HCT116 (cell line): ENCODE results near the gene PRCD.
"Not testable (repeated sequence)": the region's sequence is repeated elsewhere in the genome, so short reads cannot be mapped to it uniquely, and the experiment has no call there.

ENCODE experiments used
- EZH2 ChIP-seq: fragments of 200-600 bp; sonication (generic); IDR thresholded peaks from 2 replicates; pipeline ENCODE4 v1.6.1; 2017; ENCODE audit warnings: antibody characterized with exemption, mixed run types
- JUND ChIP-seq: IDR thresholded peaks from 2 replicates; pipeline ENCODE4 v1.6.1; 2012
- POLR2A ChIP-seq: IDR thresholded peaks from 2 replicates; pipeline ENCODE4 v1.7.0; 2011; ENCODE audit warnings: borderline replicate concordance; ENCODE audit not compliant: insufficient read depth, insufficient read length; ENCODE audit errors: extremely low read depth
- POLR2AphosphoS5 ChIP-seq: IDR thresholded peaks from 2 replicates; pipeline ENCODE4 v1.6.1; 2011; ENCODE audit warnings: mild to moderate bottlenecking, low read depth, low read length, moderate library complexity
- SP1 ChIP-seq: IDR thresholded peaks from 2 replicates; pipeline ENCODE4 v1.6.1; 2012; ENCODE audit warnings: low read depth
- TCF7L2 ChIP-seq: IDR thresholded peaks from 2 replicates; pipeline ENCODE4 v1.7.0; 2011; ENCODE audit warnings: borderline replicate concordance, inconsistent platforms; ENCODE audit not compliant: insufficient read depth, insufficient read length; ENCODE audit errors: extremely low read depth
- TF ChIP-seq, protein P1 (sequence below), 3 experiments: fragments of 200-600 bp in 1 of 3; sonication (generic) in 1 of 3; IDR thresholded peaks in 2 of 3; conservative IDR thresholded peaks in 1 of 3; 2 replicates each; pipeline ENCODE4 v1.5.1; 2012 to 2017; ENCODE audit warnings: low read depth in 2 of 3, low read length in 2 of 3, antibody characterized with exemption in 1 of 3, borderline replicate concordance in 1 of 3, control low read depth in 1 of 3, mild to moderate bottlenecking in 1 of 3, mixed read lengths in 1 of 3, mixed run types in 1 of 3, moderate library complexity in 1 of 3; ENCODE audit not compliant: insufficient read depth in 1 of 3
- TF ChIP-seq, protein P2 (sequence below): IDR thresholded peaks from 2 replicates; pipeline ENCODE4 v1.6.1; 2012; ENCODE audit warnings: low read depth
- TF ChIP-seq, protein P3 (sequence below): IDR thresholded peaks from 2 replicates; pipeline ENCODE4 v1.6.1; 2011; ENCODE audit warnings: mild to moderate bottlenecking, low read length, moderate library complexity; ENCODE audit not compliant: insufficient replicate concordance; ENCODE audit errors: extremely low read depth

DNA sequence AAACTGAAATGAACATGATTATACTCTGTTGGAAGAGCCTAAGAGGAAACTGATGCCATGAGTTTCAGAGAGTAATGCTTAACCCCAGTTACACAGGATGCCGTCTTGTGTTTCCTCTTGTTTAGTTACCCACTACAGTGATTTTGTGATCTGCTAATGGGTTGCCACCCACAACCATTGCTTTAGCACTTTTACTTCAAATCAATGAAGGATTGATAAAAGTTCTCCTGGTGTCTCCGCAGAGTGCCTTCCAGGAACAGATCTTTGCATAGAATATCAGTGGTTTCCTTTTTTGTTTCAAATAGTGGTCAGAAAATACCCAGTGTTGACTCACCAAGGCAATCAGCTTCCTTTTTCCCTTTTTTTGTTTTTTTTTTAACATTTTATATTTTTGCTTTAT is 23.5 kb downstream of the PRCD start:
- TF ChIP-seq, protein P1, sequence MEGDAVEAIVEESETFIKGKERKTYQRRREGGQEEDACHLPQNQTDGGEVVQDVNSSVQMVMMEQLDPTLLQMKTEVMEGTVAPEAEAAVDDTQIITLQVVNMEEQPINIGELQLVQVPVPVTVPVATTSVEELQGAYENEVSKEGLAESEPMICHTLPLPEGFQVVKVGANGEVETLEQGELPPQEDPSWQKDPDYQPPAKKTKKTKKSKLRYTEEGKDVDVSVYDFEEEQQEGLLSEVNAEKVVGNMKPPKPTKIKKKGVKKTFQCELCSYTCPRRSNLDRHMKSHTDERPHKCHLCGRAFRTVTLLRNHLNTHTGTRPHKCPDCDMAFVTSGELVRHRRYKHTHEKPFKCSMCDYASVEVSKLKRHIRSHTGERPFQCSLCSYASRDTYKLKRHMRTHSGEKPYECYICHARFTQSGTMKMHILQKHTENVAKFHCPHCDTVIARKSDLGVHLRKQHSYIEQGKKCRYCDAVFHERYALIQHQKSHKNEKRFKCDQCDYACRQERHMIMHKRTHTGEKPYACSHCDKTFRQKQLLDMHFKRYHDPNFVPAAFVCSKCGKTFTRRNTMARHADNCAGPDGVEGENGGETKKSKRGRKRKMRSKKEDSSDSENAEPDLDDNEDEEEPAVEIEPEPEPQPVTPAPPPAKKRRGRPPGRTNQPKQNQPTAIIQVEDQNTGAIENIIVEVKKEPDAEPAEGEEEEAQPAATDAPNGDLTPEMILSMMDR (IDR thresholded peaks at IDR 0.05 in 2 of 3, conservative IDR thresholded peaks at IDR 0.05 in 1 of 3; ENCODE audit: borderline replicate concordance in 1 of 3, insufficient read depth in 1 of 3, low read depth in 2 of 3, low read length in 2 of 3), result not testable (repeated sequence)
- TF ChIP-seq POLR2AphosphoS5, SP1, POLR2A, EZH2, JUND, TCF7L2: not testable (repeated sequence)
- TF ChIP-seq, protein P2, sequence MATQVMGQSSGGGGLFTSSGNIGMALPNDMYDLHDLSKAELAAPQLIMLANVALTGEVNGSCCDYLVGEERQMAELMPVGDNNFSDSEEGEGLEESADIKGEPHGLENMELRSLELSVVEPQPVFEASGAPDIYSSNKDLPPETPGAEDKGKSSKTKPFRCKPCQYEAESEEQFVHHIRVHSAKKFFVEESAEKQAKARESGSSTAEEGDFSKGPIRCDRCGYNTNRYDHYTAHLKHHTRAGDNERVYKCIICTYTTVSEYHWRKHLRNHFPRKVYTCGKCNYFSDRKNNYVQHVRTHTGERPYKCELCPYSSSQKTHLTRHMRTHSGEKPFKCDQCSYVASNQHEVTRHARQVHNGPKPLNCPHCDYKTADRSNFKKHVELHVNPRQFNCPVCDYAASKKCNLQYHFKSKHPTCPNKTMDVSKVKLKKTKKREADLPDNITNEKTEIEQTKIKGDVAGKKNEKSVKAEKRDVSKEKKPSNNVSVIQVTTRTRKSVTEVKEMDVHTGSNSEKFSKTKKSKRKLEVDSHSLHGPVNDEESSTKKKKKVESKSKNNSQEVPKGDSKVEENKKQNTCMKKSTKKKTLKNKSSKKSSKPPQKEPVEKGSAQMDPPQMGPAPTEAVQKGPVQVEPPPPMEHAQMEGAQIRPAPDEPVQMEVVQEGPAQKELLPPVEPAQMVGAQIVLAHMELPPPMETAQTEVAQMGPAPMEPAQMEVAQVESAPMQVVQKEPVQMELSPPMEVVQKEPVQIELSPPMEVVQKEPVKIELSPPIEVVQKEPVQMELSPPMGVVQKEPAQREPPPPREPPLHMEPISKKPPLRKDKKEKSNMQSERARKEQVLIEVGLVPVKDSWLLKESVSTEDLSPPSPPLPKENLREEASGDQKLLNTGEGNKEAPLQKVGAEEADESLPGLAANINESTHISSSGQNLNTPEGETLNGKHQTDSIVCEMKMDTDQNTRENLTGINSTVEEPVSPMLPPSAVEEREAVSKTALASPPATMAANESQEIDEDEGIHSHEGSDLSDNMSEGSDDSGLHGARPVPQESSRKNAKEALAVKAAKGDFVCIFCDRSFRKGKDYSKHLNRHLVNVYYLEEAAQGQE, result not testable (repeated sequence)
- TF ChIP-seq, protein P3, sequence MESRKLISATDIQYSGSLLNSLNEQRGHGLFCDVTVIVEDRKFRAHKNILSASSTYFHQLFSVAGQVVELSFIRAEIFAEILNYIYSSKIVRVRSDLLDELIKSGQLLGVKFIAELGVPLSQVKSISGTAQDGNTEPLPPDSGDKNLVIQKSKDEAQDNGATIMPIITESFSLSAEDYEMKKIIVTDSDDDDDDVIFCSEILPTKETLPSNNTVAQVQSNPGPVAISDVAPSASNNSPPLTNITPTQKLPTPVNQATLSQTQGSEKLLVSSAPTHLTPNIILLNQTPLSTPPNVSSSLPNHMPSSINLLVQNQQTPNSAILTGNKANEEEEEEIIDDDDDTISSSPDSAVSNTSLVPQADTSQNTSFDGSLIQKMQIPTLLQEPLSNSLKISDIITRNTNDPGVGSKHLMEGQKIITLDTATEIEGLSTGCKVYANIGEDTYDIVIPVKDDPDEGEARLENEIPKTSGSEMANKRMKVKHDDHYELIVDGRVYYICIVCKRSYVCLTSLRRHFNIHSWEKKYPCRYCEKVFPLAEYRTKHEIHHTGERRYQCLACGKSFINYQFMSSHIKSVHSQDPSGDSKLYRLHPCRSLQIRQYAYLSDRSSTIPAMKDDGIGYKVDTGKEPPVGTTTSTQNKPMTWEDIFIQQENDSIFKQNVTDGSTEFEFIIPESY, result not testable (repeated sequence)
